Measurements from ENCODE around the gene TNFSF13.

Gene TNFSF13, protein sequence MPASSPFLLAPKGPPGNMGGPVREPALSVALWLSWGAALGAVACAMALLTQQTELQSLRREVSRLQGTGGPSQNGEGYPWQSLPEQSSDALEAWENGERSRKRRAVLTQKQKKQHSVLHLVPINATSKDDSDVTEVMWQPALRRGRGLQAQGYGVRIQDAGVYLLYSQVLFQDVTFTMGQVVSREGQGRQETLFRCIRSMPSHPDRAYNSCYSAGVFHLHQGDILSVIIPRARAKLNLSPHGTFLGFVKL

DNA sequence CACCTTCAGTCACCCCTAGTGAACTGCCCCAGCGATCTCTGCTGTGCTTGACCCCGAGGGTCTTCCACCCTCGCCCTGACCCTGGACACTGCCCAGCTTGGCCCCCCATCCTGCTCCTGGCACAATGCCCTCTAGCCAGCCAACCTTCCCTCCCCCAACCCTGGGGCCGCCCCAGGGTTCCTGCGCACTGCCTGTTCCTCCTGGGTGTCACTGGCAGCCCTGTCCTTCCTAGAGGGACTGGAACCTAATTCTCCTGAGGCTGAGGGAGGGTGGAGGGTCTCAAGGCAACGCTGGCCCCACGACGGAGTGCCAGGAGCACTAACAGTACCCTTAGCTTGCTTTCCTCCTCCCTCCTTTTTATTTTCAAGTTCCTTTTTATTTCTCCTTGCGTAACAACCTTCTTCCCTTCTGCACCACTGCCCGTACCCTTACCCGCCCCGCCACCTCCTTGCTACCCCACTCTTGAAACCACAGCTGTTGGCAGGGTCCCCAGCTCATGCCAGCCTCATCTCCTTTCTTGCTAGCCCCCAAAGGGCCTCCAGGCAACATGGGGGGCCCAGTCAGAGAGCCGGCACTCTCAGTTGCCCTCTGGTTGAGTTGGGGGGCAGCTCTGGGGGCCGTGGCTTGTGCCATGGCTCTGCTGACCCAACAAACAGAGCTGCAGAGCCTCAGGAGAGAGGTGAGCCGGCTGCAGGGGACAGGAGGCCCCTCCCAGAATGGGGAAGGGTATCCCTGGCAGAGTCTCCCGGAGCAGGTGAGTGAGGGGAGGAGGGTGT lies at the start of gene TNFSF13:
TSS of gene TNFSF13 (plus strand) at position 207 of the 776 bp plus-strand sequence. CDS start at position 497, 290 bp downstream.
- Histone ChIP-seq H3K4me2 (ENCODE audit: low read length) (peak within 1 kb of the TSS; percentile 100), H4K20me1 (ENCODE audit: insufficient read depth, low read length) (no peaks in the 10 kb centered on the region), H3K27me3 (ENCODE audit: low read depth, low read length) (no peaks in the 10 kb centered on the region), H3K27ac (ENCODE audit: low read length) (peak within 1 kb of the TSS; percentile 82), H3K36me3 (replicated peaks; ENCODE audit: low read depth, low read length) (no peaks in the 10 kb centered on the region), H3K4me1 (ENCODE audit: low read length) (peaks cover 45% of the 10 kb centered on the region), H3K79me2 (ENCODE audit: low read length) (peaks cover 25% of the 10 kb centered on the region), H3K9ac (ENCODE audit: low read length) (peak within 1 kb of the TSS; percentile 98), H3K9me3 (ENCODE audit: insufficient read depth, low read length) (no peaks in the 10 kb centered on the region), H3K4me3 (ENCODE audit: low read length) (peak within 1 kb of the TSS; percentile 93), H2AFZ (ENCODE audit: low read depth, low read length) (no peak within 1 kb of the TSS; the same call in 1 of the 2 replicates)
- no peak for TF ChIP-seq EZH2phosphoT487 (IDR thresholded peaks at IDR 0.05; ENCODE audit: low read depth)
- TF ChIP-seq, protein P1, sequence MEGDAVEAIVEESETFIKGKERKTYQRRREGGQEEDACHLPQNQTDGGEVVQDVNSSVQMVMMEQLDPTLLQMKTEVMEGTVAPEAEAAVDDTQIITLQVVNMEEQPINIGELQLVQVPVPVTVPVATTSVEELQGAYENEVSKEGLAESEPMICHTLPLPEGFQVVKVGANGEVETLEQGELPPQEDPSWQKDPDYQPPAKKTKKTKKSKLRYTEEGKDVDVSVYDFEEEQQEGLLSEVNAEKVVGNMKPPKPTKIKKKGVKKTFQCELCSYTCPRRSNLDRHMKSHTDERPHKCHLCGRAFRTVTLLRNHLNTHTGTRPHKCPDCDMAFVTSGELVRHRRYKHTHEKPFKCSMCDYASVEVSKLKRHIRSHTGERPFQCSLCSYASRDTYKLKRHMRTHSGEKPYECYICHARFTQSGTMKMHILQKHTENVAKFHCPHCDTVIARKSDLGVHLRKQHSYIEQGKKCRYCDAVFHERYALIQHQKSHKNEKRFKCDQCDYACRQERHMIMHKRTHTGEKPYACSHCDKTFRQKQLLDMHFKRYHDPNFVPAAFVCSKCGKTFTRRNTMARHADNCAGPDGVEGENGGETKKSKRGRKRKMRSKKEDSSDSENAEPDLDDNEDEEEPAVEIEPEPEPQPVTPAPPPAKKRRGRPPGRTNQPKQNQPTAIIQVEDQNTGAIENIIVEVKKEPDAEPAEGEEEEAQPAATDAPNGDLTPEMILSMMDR (IDR thresholded peaks at IDR 0.05; ENCODE audit: low read depth, low read length): no peak

DNA sequence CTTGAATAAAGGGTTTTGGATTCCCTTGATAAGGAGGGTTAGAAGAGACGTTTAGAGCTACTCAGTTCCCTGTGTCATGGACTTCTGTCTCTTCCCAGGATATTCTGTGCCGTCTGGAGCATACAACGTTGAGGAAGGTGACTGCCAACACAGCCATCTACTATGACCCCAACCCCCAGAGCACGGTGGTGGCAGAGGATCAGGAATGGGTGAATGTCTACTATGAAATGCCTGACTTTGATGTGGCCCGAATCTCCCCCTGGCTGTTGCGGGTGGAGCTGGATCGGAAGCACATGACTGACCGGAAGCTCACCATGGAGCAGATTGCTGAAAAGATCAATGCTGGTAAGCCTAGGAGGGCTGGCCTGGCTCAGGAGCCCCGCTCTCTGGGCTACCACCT lies 49.7 kb upstream of the TNFSF13 start:
- no peaks in the 10 kb centered on the region for H3K27me3 ChIP-seq (ENCODE audit: low read depth, low read length)
- H3K4me2 ChIP-seq (ENCODE audit: low read length): no peak overlapping the region
- no peaks in the 10 kb centered on the region for H3K9me3 ChIP-seq (ENCODE audit: insufficient read depth, low read length)
- no peaks in the 10 kb centered on the region for H3K4me1 ChIP-seq (ENCODE audit: low read length)
- H4K20me1 ChIP-seq (ENCODE audit: insufficient read depth, low read length): no peaks in the 10 kb centered on the region
- no peak for TF ChIP-seq EZH2phosphoT487 (IDR thresholded peaks at IDR 0.05; ENCODE audit: low read depth)
- TF ChIP-seq, protein P1 (IDR thresholded peaks at IDR 0.05; ENCODE audit: low read depth, low read length): no peak
- H3K27ac ChIP-seq (ENCODE audit: low read length): no peak overlapping the region
- H2AFZ ChIP-seq (ENCODE audit: low read depth, low read length): no peak overlapping the region
- no peak overlapping the region for H3K4me3 ChIP-seq (ENCODE audit: low read length)
- H3K9ac ChIP-seq (ENCODE audit: low read length): no peak overlapping the region
- no peaks in the 10 kb centered on the region for H3K79me2 ChIP-seq (ENCODE audit: low read length)
- peaks cover 32% of the 10 kb centered on the region for H3K36me3 ChIP-seq (replicated peaks; ENCODE audit: low read depth, low read length)

DNA sequence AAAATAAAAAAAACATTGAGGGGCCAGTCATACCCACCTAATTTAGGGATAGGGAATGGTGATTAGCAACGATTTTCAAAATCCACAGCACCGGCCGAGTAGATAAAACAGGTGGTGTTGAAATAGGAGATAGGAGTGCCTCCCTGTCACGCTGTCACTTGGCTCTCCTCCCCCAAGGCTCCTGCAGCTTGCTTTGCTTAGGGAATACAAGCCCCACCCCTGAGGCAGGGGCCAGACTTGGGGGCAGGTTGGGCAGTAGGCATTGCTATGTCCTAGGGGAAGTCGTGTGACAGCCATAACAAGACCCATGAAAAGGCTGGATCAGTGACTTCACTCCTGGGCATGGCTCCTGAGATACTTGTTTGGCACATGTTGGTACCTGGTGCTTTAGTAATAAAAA lies 48.6 kb upstream of the TNFSF13 start:
- Histone ChIP-seq H3K9me3 (ENCODE audit: insufficient read depth, low read length) (no peaks in the 10 kb centered on the region), H3K4me2 (ENCODE audit: low read length) (no peak overlapping the region), H3K27me3 (ENCODE audit: low read depth, low read length) (no peaks in the 10 kb centered on the region), H3K79me2 (ENCODE audit: low read length) (no peaks in the 10 kb centered on the region), H4K20me1 (ENCODE audit: insufficient read depth, low read length) (no peaks in the 10 kb centered on the region), H3K9ac (ENCODE audit: low read length) (no peak overlapping the region), H3K4me1 (ENCODE audit: low read length) (no peaks in the 10 kb centered on the region), H2AFZ (ENCODE audit: low read depth, low read length) (no peak overlapping the region), H3K4me3 (ENCODE audit: low read length) (no peak overlapping the region), H3K36me3 (replicated peaks; ENCODE audit: low read depth, low read length) (peaks cover 32% of the 10 kb centered on the region), H3K27ac (ENCODE audit: low read length) (no peak overlapping the region)
- TF ChIP-seq, protein P1 (IDR thresholded peaks at IDR 0.05; ENCODE audit: low read depth, low read length): no peak
- TF ChIP-seq EZH2phosphoT487 (IDR thresholded peaks at IDR 0.05; ENCODE audit: low read depth): no peak

DNA sequence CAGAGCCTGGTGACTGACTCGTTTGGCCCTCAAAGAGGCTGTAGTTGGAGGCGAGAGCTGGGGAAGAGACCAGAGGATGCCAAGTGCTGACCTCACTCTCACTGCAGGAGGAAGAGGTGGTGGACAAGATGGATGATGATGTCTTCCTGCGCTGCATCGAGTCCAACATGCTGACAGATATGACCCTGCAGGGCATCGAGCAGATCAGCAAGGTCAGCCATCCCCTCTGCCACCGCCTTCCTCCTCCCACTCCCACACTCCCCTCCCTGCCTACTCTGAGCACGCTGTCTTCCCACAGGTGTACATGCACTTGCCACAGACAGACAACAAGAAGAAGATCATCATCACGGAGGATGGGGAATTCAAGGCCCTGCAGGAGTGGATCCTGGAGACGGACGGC lies 47.4 kb upstream of the TNFSF13 start:
- TF ChIP-seq, protein P1 (IDR thresholded peaks at IDR 0.05; ENCODE audit: low read depth, low read length): no peak
- no peak for TF ChIP-seq EZH2phosphoT487 (IDR thresholded peaks at IDR 0.05; ENCODE audit: low read depth)
- Histone ChIP-seq H3K9ac (ENCODE audit: low read length) (no peak overlapping the region), H3K79me2 (ENCODE audit: low read length) (no peaks in the 10 kb centered on the region), H3K27ac (ENCODE audit: low read length) (no peak overlapping the region), H3K4me3 (ENCODE audit: low read length) (no peak overlapping the region), H2AFZ (ENCODE audit: low read depth, low read length) (no peak overlapping the region), H3K9me3 (ENCODE audit: insufficient read depth, low read length) (no peaks in the 10 kb centered on the region), H3K4me1 (ENCODE audit: low read length) (no peaks in the 10 kb centered on the region), H4K20me1 (ENCODE audit: insufficient read depth, low read length) (no peaks in the 10 kb centered on the region), H3K36me3 (replicated peaks; ENCODE audit: low read depth, low read length) (peaks cover 26% of the 10 kb centered on the region), H3K27me3 (ENCODE audit: low read depth, low read length) (no peaks in the 10 kb centered on the region), H3K4me2 (ENCODE audit: low read length) (no peak overlapping the region)
